Tibial artery (tissue), 4 donors: ENCODE results near the gene ZNF595.
"Not testable (repeated sequence)": the region's sequence is repeated elsewhere in the genome, so short reads cannot be mapped to it uniquely, and the experiment has no call there.

Source experiments
- DNase-seq, 2 donors: peaks; one replicate each; pipeline ENCODE4 v3.0.0-alpha.2; 2019
- H3K27ac ChIP-seq, 2 donors: fragments of 200-600 bp; sonication (generic) in 1 of 2; 1 replicate in 1 of 2; 2 replicates in 1 of 2; pipeline ENCODE4 v1.5.1; 2018 to 2019; ENCODE audit warnings: mild to moderate bottlenecking in 1 of 2
- H3K27me3 ChIP-seq, 2 donors: fragments of 200-600 bp; sonication (generic) in 1 of 2; one replicate each; pipeline versions ENCODE4 v1.5.1 to v1.6.0; 2016 to 2019
- H3K36me3 ChIP-seq, 3 donors: fragments of 200-600 bp; sonication (generic) in 2 of 3; one replicate each; pipeline ENCODE4 v1.5.1; 2016 to 2019; ENCODE audit warnings: mild to moderate bottlenecking in 2 of 3
- H3K4me1 ChIP-seq, 4 donors: fragments of 200-600 bp; sonication (generic) in 2 of 4; 1 replicate in 3 of 4; 2 replicates in 1 of 4; pipeline ENCODE4 v1.5.1; 2016 to 2019
- H3K4me3 ChIP-seq, 2 donors: fragments of 200-600 bp; sonication (generic) in 1 of 2; 1 replicate in 1 of 2; 2 replicates in 1 of 2; pipeline ENCODE4 v1.5.1; 2018 to 2019; ENCODE audit warnings: mild to moderate bottlenecking in 2 of 2
- H3K9me3 ChIP-seq, 3 donors: fragments of 200-600 bp; sonication (generic) in 1 of 3; one replicate each; pipeline ENCODE4 v1.5.1; 2016 to 2019
- CTCF ChIP-seq, 2 experiments: fragments of 200-600 bp in 1 of 2; fragments of 450-650 bp in 1 of 2; IDR thresholded peaks; one replicate each; pipeline ENCODE4 v1.5.1; 2017 to 2019; ENCODE audit warnings: antibody characterized with exemption in 2 of 2, mild to moderate bottlenecking in 1 of 2, moderate library complexity in 1 of 2
- intact Hi-C: fragments of 100-400 bp; cut with DNase I; formaldehyde crosslinking; loops from one replicate; pipeline ENCODE4 v1.15.0; 2023; ENCODE audit warnings: low total_unique reads

ZNF595 gene

GRCh38 chr4:113732-114131 is 60.6 kb downstream of the ZNF595 start:
- intact Hi-C loops, result no loop called here
- peaks cover 0 to 24% of the 10 kb centered on the region in 2 donors for H3K27me3 ChIP-seq

GRCh38 chr4:114149-114548 is 61.0 kb downstream of the ZNF595 start:
- intact Hi-C loops, result no loop called here
- Histone ChIP-seq H3K4me3 (no peak overlapping the region), H3K4me1 (no peaks in the 10 kb centered on the region), H3K27ac (no peak overlapping the region), H3K27me3 (peaks cover 0 to 20% of the 10 kb centered on the region in 2 donors), H3K36me3 (no peaks in the 10 kb centered on the region), H3K9me3 (peaks cover 0 to 4% (median 2%) of the 10 kb centered on the region in 3 donors)
- no peak for TF ChIP-seq CTCF (IDR thresholded peaks at IDR 0.05)
- DNase-seq, result no peak

More at GRCh38 chr4:113732-114131, 60.6 kb downstream of the ZNF595 start:
- Histone ChIP-seq H3K27ac (no peak overlapping the region), H3K9me3 (peaks cover 0 to 4% (median 2%) of the 10 kb centered on the region in 3 donors), H3K4me1 (no peaks in the 10 kb centered on the region), H3K4me3 (no peak overlapping the region), H3K36me3 (no peaks in the 10 kb centered on the region)
- DNase-seq, result no peak
- TF ChIP-seq CTCF (IDR thresholded peaks at IDR 0.05), result no peak

- intact Hi-C loops, result no loop called here
- TF ChIP-seq CTCF (IDR thresholded peaks at IDR 0.05), result no peak
- no peaks in the 10 kb centered on the region for H3K4me1 ChIP-seq
- no peak overlapping the region for H3K4me3 ChIP-seq
- H3K27me3 ChIP-seq, result peaks cover 0 to 6% of the 10 kb centered on the region in 2 donors
- peaks cover 0 to 2% (median 0%) of the 10 kb centered on the region in 3 donors for H3K9me3 ChIP-seq
- H3K27ac ChIP-seq, result no peak overlapping the region
- DNase-seq, result no peak
- no peaks in the 10 kb centered on the region for H3K36me3 ChIP-seq
These were observed 63.4 kb downstream of the ZNF595 start for GRCh38 chr4:116499-116898.

GRCh38 chr4:120616-121015 is 67.5 kb downstream of the ZNF595 start:
- intact Hi-C loops, result no loop called here
- TF ChIP-seq CTCF (IDR thresholded peaks at IDR 0.05), result no peak
- no peaks in the 10 kb centered on the region for H3K36me3 ChIP-seq
- H3K27me3 ChIP-seq, result no peaks in the 10 kb centered on the region
- H3K4me1 ChIP-seq, result peaks cover 0 to 3% (median 3%) of the 10 kb centered on the region in 4 donors
- H3K27ac ChIP-seq, result no peak overlapping the region
- H3K4me3 ChIP-seq, result no peak overlapping the region
- DNase-seq, result no peak
- peaks cover 0 to 2% (median 0%) of the 10 kb centered on the region in 3 donors for H3K9me3 ChIP-seq

- Histone ChIP-seq H3K27me3 (no peaks in the 10 kb centered on the region), H3K27ac (no peak overlapping the region), H3K4me3 (no peak overlapping the region), H3K36me3 (no peaks in the 10 kb centered on the region), H3K9me3 (peaks cover 0 to 2% (median 0%) of the 10 kb centered on the region in 3 donors), H3K4me1 (peaks cover 0 to 13% (median 6%) of the 10 kb centered on the region in 4 donors)
- intact Hi-C loops, result no loop called here
- TF ChIP-seq CTCF (IDR thresholded peaks at IDR 0.05), result no peak
- DNase-seq, result no peak
These were observed 68.4 kb downstream of the ZNF595 start for GRCh38 chr4:121408-122084.

GRCh38 chr4:123922-124274 is 70.8 kb downstream of the ZNF595 start:
- H3K4me3 ChIP-seq, result peak overlapping the region; percentile 83
- H3K27me3 ChIP-seq, intact Hi-C loops, H3K9me3 ChIP-seq, DNase-seq: not testable (repeated sequence)
- peak overlapping the region; percentile 73 to 89 for H3K27ac ChIP-seq
- H3K4me1 ChIP-seq, result peaks cover 0 to 13% (median 6%) of the 10 kb centered on the region in 4 donors
- peaks cover 0 to 22% (median 22%) of the 10 kb centered on the region in 3 donors for H3K36me3 ChIP-seq
